ENCODE data around the gene L3MBTL1. TPM values are rescaled to one million over a fixed set of nuclear protein-coding genes. Genes with fewer than 3 reads are reported as not detected.

Gene L3MBTL1
- total RNA-seq, 4 donors from 2014 or later = 12.5 to 45.3 (median 29.2) TPM

GRCh38 chr20:43545837-43546578 lies 38.5 kb downstream of the L3MBTL1 start:
- H3K27ac ChIP-seq = no peak overlapping the region
- H3K4me1 ChIP-seq = no peaks in the 10 kb centered on the region
- H3K9me3 ChIP-seq = no peaks in the 10 kb centered on the region
- no peaks in the 10 kb centered on the region for H3K27me3 ChIP-seq
- intact Hi-C loops (cut with DNase I) = no loop called here
- TF ChIP-seq CTCF (IDR thresholded peaks at IDR 0.05) = no peak
- no peak for TF ChIP-seq POLR2A (IDR thresholded peaks at IDR 0.05)
- 93 to 96% methylated on average over 4 of the region's 4 CpGs for WGBS, 2 donors
- no peaks in the 10 kb centered on the region for H3K36me3 ChIP-seq
- DNase-seq = no peak
- H3K4me3 ChIP-seq (replicated peaks in 1 of 3) = no peak overlapping the region

- TF ChIP-seq CTCF (IDR thresholded peaks at IDR 0.05) (no peak), POLR2A (IDR thresholded peaks at IDR 0.05) (no peak)
- no peaks in the 10 kb centered on the region for H3K27me3 ChIP-seq
- H3K27ac ChIP-seq = no peak overlapping the region
- intact Hi-C loops (cut with DNase I) = no loop called here
- H3K36me3 ChIP-seq = no peaks in the 10 kb centered on the region
- H3K9me3 ChIP-seq = no peaks in the 10 kb centered on the region
- no peak for DNase-seq
- 63 to 80% methylated on average over 5 of the region's 5 CpGs for WGBS, 2 donors
- H3K4me1 ChIP-seq = no peaks in the 10 kb centered on the region
- no peak overlapping the region for H3K4me3 ChIP-seq (replicated peaks in 1 of 3)
Measured at GRCh38 chr20:43548273-43548880, 40.9 kb downstream of the L3MBTL1 start.

DNA sequence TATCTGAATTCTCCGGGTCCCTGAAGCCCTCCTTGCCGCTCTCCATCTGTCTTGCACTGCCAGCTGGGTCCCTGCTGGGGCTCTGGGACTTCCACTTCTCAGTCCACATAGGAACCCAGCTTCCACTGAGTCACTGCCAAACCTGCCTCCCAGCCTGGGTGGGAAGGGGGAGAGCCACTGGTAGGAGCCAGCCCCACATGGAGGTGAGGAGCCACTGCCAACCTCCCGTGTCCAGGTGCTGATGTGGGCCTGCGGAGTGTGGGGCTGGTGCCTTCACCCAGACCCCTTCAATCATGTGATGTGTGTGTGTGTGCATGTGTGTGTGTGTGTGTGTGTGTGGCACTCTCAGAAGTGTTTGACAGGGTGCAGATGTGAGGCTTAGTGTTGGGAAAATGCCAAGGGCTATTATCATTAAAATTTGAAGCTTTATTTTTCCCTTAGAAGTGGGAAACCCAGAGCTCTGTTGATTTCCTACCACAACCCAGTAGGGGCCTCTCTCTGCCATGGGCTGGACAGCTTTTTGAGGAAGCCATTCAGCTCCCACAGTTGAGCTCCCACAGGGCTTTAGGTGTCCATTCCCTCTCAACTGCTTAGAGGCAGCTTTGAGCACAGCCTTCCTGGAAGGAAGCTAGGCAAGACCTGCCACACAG lies 42.0 kb downstream of the L3MBTL1 start:
- DNase-seq = no peak
- intact Hi-C loops (cut with DNase I) = no loop called here
- no peak for TF ChIP-seq POLR2A (IDR thresholded peaks at IDR 0.05)
- no peak for TF ChIP-seq CTCF (IDR thresholded peaks at IDR 0.05)
- no peaks in the 10 kb centered on the region for H3K36me3 ChIP-seq
- 91 to 93% methylated on average over 4 of the region's 4 CpGs for WGBS, 2 donors
- H3K4me1 ChIP-seq = no peaks in the 10 kb centered on the region
- H3K27ac ChIP-seq = no peak overlapping the region
- H3K4me3 ChIP-seq (replicated peaks in 1 of 3) = no peak overlapping the region
- H3K9me3 ChIP-seq = no peaks in the 10 kb centered on the region
- no peaks in the 10 kb centered on the region for H3K27me3 ChIP-seq

DNA sequence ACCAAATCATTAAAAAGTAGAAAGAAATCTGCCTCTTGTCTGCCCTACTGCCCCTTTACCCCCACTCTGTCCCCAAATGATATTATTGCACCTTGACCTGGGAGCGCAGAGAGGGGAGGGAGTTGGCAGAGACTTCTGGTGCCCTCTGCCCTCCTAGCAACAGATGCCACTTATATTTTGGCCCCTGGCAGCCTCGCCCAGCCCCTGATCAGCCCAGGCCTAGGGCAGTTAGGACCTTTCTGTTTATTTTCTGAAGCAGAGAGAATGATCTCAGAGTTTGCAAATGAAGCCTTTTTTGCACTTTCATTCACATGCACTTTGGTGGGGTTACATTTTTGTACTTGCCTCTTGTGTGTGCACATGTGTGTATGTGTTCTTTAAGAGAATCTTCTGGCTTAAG lies 43.0 kb downstream of the L3MBTL1 start:
- TF ChIP-seq CTCF (IDR thresholded peaks at IDR 0.05) (no peak), POLR2A (IDR thresholded peaks at IDR 0.05) (no peak)
- no peaks in the 10 kb centered on the region for H3K27me3 ChIP-seq
- H3K4me1 ChIP-seq = no peaks in the 10 kb centered on the region
- 93 to 94% methylated on average over 2 of the region's 2 CpGs for WGBS, 2 donors
- no peaks in the 10 kb centered on the region for H3K9me3 ChIP-seq
- DNase-seq = no peak
- H3K27ac ChIP-seq = no peak overlapping the region
- intact Hi-C loops (cut with DNase I) = no loop called here
- H3K36me3 ChIP-seq = no peaks in the 10 kb centered on the region
- no peak overlapping the region for H3K4me3 ChIP-seq (replicated peaks in 1 of 3)

- no peak for DNase-seq
- Histone ChIP-seq H3K4me3 (replicated peaks in 1 of 3) (no peak overlapping the region), H3K36me3 (no peaks in the 10 kb centered on the region), H3K9me3 (no peaks in the 10 kb centered on the region), H3K4me1 (no peaks in the 10 kb centered on the region), H3K27me3 (no peaks in the 10 kb centered on the region), H3K27ac (no peak overlapping the region)
- TF ChIP-seq POLR2A (IDR thresholded peaks at IDR 0.05) (no peak), CTCF (IDR thresholded peaks at IDR 0.05) (no peak)
- intact Hi-C loops (cut with DNase I) = no loop called here
- WGBS, 2 donors = 83 to 88% methylated on average over 3 of the region's 3 CpGs
Measured at GRCh38 chr20:43554369-43554768, 46.9 kb downstream of the L3MBTL1 start.

All from thyroid gland (tissue), 4 donors.